ENCODE measurements around the gene INO80B.
A peak's percentile ranks its signal among the peaks of the same experiment; 100 is the strongest.
"Not testable (repeated sequence)": the region's sequence is repeated elsewhere in the genome, so short reads cannot be mapped to it uniquely, and the experiment has no call there.

Gene INO80B

DNA sequence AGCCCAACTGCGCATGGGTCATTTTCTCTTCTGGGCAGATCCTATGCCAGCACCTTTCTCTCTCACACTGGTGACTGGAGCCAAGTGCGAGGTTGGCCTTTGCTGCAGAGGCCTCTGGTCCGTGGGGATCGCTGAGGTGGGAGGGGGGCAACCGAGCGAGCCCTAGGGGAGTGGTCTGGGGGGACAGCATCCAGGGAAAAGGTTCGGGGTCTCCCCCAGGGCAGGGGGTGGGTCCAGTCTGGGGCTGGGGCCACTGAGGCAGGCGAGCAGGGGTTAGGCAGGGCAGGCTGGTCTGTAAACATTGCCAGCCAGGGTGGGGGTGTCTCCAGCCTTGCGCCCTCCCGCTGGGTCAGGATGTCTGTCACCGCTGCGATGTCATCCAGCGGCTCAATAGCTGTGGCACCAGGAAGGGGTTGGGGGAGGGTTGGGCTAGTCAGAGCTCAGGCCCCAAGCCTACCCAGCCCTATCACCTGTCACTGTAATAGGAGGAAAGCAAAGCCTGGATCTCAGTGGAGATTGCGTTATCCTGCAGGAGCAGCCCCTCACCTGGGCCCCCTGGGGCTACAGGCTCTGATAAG lies 28.6 kb upstream of the INO80B start:
- DNase-seq (ENCODE audit: low spot score), result no peak

DNA sequence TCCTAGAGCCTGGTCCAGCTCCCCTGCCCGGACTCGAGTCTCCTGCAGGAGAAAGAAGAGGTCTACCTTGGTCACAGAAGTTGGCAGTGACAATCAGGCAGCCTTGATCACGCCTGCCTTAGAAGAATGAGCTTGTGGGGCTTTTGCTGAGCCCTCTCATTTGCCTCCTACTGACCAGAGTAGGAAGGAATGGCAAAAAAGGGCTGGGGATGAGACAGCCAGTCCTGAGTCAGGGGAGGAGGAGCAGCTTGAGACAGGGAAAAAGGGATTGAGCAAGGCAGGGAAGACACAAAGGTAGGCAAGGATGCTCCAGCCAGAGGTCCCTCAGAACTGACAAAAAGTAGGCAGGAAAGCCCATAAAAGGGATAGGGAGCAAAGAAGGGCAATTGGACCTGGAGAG lies 27.3 kb upstream of the INO80B start:
- DNase-seq (ENCODE audit: low spot score), result no peak

DNA sequence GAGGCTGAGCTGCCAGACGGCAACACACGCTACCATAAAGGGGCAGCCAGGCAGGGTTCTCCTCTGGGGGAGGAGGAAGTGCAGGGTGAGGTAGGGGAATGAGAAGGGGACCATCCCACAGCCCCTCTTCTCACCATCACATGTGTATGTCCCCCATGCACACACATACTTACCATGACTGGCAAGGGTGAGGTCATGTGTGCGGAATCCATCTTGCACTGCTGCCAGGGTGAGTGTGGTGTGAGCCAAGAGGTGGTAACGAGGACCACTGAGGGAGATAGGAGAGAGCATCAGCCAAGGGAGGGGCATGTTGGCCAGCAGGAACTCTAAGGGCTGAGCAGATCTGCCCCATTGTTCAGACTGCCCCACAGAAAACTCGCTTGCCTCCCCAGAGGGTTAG lies 26.2 kb upstream of the INO80B start:
- DNase-seq (ENCODE audit: low spot score), result no peak

DNA sequence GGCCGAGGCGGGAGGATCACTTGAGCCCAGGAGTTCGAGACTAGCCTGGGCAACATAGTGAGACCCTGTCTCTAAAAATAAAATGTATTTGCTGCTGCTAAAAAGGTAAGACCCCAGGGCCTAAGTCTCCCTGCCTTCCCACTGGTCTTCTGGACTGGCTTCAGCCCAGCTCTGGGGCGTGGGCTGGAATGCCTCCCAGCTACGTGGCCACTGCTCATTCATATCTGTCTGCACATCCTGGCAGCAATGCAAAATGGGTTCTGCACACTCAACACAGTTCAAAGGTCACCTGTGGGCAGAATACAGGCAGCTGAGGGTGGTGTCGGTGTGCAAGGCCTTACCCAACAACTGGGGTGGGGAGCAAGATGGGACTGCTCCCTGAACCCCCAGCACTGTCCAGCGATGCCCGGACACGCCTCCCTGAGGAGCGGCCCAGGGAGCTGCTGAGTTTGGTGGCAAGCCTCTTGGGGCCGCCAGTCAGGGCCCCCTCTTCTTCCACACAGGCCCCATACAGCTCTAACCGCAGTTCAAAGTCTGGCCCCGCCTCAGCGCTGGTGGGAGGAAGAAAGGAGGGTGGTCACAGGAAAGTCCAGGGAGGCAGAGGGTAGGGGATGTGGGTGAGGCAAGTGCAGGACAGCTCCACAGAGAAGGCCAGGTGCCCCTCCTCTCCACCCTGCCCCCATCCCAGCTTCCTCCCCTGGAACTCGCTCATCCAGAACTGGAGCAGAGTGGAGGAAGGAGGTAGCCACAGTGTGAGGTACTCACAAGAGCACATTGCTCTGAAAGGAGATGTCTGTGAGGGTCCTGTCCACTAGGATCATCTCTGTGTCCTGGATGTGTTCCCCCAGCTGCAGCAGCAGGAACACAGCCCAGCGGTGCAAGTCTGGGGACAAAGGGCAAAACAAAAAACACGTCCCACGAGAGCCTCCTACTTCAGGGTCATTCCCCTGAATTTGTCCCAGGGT lies 25.1 kb upstream of the INO80B start:
- no peak for DNase-seq (ENCODE audit: low spot score)

DNA sequence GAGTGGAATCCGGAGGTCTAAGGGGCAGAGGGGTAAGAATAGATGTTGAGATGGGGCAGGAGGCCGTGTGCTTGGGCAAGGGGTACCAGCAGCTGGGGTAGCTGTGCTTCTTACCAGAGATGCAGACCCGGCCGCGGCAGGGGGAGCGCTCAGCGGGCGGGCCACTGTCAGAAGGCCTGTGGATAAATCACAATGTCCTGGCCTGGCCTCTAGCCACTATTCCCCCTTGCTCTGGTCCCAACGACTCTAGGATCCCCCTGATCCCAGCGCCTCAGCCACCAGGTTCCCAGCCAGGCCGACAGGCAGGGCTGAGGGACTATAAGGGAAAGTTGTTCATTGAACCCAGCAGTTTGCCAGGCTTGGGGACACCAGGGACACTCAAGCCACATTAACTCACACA lies 24.4 kb upstream of the INO80B start:
- no peak for DNase-seq (ENCODE audit: low spot score)

DNA sequence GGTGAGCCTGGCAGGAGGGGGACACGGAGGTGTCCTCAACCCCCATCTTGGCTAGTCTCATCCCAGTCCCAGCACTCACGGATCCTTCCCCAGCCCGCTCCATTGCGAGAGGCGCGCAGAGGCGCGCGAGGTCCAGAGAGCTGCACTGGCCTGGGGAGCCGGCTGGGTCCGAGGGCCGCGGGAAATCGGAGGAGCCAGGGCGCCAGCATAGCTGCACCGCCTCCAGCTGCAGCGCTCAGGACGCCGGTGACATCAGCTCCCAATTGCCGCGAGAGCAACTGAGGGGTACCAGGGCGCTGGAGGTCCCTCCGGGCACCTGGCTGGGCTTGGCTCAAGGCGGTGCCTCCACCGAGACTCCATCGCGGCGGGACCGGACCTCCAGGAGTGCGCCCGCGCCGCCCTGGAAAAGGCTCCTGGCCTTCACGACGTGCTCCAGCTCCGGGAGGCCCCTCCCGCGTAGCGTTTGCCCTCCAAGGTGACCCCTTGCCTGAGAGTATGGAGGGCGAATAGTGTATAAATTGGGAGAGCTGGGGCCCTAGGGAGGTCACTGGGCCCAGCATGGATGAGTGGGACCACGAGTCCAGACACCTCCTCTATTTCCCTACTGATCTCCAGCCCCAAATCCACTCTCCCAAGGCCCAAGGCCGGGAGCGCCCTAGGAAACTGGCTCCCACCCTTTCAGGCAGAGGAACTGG lies 18.6 kb upstream of the INO80B start:
- no peak for DNase-seq (ENCODE audit: low spot score)

DNA sequence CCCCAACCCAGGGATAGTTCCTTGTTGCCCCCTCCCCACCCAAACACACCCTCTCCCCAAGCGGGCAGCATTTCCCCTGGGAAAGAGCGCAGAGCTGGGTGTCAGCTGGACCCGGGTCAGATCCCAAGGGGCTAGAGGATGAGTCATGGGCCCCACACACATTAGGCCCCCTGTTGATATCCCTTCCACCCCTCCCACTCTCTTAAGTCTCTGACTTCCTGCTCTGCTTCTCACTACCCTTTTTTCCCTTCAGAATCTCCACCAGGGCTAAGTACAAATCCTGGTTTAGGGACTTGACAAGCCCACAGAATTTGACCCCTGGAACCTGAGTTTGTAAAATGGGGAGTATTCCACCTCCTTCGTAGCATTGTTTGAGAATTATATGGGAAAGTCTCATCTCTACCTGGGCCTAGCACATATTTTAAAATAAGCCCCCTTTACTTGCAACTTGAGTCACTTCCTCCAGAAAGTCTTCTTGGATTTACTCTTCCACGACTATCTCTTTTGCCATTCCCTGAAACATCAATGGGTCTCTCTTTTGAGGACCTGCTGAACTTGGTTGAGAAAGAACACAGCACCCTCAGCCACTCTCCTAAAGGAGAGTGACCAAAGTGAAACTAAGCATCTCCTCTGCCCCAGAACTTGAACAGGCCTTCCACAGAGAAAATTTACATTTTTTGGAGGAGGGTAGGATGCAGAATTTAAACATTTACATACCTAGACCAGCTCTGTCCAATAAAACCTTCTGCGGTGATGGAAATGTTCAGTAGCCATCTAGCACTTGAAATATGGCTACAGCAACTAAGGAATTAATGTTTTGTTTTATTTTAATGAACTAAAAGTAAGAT lies 17.8 kb upstream of the INO80B start:
- DNase-seq (ENCODE audit: low spot score), result no peak

DNA sequence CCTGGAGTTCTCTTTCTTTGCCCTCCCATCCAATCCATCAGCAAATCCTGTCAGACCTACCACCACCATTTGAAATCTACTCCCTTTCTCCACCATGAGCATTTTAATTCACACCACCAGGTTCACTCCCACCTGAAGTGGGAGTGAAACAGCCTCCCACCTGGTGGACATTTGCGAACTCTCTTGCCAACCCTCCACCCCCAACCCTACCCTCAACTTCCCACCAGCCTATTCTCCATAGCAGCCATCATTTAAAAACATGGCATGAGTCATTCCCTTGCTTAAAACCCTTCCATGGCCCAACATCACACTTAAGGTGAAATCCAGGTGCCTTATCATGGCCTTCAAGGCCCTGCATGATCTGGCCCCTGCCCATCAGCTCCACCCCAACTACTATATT lies 16.6 kb upstream of the INO80B start:
- DNase-seq (ENCODE audit: low spot score), result no peak

DNA sequence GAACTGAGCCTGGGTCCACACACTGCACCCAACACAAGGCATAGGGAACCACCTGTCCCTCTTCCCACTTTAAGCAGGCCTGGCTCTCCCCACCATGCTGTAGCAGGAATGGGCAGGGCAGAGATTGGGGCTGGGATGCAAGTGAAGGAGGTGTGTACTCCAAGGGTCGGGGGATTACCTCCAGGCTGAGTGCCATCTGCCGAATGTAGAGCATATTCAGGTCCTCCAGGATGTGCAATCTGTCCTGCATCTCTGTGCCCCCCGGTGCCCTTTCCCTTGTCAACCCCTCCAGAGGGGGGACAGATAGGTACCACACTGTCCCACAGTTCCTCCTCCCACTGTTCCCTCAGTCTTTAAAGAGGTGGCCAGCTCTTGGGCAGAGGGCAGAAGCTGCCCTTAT lies 15.5 kb upstream of the INO80B start:
- no peak for DNase-seq (ENCODE audit: low spot score)

DNA sequence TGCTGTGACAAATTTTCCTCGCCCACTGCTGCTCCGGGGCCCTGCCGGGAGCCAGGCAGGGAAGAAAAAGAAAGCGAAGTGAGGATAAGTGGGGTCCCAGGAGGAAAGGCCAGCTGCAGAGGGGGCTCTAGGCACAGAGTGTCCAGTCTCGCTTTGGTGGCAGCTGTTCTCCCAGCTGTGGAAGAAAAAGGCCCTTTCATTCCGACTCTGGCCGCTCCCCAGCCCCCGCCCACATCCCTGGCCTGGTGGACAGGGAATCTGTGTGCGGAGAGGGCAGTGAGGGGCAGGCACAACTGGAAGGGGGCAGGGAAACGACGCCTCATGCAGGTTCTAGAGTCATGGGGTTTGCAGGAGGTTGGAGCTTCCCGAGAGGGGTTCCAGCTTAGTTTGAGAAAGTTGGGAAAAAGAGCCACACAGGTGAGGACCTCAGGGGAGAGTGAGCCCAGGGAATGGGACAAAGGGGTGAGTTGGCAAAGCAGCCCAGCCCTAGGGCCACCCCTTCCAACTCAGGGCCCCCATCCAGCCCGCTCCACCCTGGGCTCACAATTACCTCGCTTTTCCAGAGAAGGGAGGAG lies 15.0 kb upstream of the INO80B start:
- no peak for DNase-seq (ENCODE audit: low spot score)

DNA sequence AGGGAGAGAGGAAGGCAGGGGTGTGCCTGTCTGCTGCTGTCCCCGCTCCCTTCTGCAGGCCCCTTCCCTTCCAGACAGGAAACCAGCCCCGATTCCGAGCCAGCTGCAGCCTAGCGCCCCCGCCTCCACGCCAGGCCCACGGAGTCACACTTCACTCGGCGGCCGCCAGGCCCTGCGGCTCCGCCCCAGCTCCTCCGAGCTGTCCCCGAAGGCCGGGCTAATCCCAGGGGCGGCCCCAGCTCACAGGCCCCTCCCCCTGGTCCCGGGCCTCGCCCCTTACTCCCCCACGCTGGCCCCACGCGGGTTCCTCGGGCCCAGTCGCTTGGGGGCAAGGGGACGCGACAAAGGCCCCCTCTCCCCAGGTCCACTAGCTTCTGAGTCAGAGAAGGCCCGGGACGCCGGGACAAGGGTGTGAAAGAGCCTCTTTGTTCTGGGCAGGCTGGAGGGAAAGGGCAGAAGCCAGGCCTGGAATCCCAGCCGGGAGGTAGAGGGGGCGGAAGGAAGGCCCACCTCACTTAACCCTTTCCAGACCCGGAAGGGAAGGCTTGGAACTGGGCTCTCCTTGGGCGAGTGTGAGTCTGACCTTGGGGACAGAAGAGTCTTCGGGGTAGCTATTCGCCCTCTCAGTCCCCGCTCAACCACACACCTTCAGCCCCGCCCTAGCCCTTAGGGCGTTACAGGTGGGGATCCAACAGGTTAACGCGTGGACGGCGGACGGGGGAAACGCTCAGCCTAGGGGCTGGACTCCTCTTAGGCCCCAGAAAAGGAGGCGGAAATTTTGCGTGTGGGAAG lies 14.3 kb upstream of the INO80B start:
- DNase-seq (ENCODE audit: low spot score), result peak; percentile 94

DNA sequence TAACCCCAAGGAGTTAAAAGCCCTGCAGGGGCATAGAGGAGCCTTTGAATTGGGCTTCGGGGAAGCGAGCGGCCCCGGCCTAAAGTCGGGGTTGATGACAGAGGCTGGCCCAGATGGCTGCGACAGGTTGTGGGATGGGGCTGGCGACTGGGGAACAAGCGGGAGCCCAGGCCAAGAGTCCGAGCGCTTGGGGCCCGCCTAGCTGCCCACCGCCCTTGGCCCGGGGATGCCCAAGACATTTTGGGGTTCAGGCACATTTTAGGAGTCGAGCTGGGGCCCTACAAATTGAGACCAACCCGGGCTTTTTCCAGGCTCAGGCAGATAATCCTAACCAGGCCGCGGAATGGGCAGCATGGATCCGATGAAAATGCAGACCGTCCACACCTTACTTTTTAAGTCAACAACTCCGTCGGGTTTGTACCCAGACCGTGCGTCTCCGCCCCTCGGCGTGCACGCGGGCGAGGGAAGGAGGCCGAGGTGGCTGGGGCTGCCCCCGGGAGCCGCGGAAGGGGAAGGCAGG lies 13.7 kb upstream of the INO80B start:
- no peak for DNase-seq (ENCODE audit: low spot score)

DNA sequence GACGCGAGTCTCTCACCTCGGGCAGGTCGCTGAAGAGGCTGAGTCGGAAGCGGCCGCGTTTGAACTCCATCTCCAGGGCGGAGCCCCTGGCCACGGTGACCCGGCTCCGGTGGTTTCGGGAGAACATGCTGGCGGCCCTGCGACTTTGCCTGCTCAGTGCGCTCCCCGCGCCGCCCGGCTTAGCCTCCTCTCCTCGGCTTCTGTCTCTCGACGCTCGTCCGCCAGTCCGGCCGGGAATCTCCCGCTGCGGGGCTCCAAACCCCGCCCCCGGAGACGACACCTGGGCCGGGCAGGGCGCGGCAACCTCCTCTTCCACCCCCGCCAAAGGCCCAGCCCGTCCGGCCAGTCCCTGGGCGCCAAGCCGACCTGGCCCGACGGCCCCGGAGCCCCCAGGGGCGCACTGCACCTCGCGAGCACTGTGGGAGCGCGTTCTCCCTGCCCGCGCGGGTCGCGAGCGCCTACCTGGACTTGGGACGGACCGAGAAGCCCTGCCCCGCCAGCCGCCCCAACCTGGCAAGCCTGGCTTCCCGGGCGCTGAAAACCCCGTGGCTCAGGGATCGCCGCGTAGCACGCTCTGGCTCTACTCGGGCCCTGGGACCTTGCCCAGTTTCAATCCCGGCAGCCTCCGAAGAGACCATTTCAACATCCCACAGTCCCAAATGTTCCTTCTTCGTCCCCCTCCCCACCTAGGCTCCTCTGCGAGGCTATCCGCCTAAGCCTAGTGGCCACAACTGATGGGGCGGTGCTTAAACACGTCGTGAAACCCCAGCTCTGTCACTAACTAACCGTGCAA lies 13.0 kb upstream of the INO80B start, which contains the start of gene RTKN:
TSS of gene RTKN (minus strand) at position 248 of the 793 bp plus-strand sequence. CDS start at position 127, 121 bp downstream.
- DNase-seq (ENCODE audit: low spot score), result peak; percentile 72

DNA sequence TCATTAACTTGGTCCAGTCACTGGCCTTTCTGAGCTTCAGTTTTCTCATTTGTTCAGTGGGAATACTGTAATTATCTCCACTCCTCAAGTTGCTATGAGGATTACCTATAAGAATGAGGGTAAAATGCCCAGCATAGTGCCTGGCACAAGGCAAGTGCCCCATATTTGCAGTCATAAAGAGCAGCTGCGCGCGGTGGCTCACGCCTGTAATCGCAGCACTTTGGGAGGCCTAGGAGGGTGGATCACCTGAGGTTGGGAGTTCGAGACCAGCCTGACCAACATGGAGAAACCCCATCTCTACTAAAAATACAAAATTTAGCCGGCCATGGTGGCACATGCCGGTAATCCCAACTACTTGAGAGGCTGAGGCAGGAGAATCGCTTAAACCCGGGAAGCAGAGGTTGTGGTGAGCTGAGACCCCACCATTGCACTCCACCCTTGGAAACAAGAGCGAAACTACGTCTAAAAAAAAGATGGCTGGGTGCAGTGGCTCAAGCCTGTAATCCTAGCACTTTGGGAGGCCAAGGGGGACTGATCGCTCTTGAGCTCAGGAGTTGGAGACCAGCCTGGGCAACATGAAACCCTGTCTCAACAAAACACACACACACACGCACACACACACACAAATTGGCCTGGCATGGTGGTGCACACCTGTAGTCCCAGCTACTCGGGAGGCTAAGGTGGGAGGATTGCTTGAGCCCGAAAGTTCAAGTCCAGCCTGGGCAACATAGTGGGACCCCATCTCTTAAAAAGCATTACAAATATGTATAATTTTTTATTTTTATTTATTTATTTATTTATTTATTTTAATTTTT lies 12.2 kb upstream of the INO80B start:
- not testable (repeated sequence) for DNase-seq (ENCODE audit: low spot score)

DNA sequence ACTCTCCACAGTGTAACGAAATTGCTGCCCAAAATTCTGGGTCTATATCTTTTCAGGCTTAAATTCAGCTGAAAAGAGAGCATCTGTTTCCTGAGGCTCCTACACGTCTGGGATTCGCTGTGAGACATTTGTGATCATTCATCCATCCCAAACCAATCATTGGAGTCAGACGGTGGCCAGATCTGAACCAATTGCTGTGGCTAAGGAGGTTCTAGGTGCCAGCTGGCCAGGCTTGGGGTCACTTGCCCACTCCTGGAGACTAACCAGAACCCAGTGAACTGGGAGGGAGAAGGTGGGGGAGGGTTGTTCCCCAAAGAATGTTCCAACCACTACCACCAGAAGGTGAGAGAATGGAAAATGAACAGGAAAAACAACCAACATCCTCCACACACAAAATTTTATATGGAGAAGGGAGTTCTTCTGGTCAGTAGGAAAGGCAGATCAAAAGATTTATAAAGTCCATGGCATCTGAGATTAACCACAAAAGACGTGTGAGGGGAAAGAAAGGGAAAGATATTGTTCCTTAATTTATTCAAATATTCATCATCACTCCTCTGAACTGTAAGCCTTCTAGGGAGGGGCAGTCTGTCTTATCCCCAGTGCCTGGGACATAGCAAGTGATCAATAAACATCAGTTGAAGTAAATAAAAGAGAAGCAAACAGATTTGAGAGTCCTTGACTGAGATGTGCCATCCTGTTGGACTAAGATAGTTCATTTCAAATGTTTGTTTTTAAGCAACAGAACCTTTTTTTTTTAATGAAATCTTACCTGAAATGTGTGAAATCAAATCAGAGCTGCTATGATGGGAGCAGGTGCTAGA lies 10.2 kb upstream of the INO80B start:
- no peak for DNase-seq (ENCODE audit: low spot score)

DNA sequence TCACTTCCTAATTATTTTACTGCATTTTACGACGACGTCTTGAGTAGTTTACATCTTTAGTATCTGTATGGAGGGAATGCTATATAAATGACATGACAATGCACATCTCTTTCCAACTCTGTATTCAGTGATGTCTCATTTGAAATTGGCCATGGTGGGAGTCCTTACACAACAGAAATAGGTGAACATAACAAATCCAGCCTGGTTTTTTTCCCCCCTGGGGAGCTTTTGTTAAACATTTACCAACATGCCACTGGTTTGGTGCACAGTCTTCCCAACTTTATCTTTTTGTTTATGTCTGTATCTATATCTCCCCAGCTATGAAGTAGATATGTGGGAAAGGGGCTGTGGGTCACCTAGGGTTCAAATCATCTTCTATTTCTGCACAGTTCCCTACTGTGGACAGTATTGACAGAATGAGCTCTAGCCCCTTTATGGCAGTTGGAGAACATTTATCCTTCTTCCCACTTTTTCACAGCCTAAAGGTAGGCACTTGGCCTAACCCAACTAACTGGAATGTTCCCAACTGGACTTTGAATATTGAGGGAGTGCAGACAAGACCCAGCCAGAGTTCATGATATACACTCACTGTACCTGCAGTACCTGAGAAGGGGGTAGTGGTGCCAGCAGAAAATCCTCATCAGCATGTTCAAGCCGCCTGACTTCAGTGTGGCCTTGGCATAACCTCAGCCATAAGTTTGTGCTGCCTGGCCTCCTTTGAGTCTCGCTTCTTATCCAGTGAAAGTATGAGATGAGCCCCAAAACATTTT lies 7.5 kb upstream of the INO80B start:
- DNase-seq (ENCODE audit: low spot score), result no peak

DNA sequence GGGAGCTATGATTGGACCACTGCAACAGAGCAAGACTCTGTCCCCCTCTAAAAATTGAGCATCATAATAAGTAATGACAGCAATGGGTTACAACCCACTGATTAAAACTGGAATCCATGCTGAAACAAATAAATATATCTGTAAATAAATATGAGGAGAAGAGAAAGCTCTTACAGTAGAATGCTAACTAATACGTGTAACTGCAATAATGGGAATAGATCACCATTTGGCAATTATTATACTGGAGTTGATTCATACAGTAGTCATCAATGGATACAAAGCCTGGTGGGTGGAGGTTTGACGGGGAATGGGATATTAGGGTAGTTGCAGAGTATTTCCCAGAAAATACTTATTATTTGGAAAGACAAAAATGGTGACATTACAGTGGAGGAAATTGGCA lies 6.1 kb upstream of the INO80B start:
- DNase-seq (ENCODE audit: low spot score), result no peak

Measured in HuH-7.5 (cell line).